ENCODE data around the gene ACACB. TPM values are rescaled to one million over a fixed set of nuclear protein-coding genes. Genes with fewer than 3 reads are reported as not detected.

Gene ACACB
- total RNA-seq, 1 experiment from 2014 or later = 21.7 TPM

DNA sequence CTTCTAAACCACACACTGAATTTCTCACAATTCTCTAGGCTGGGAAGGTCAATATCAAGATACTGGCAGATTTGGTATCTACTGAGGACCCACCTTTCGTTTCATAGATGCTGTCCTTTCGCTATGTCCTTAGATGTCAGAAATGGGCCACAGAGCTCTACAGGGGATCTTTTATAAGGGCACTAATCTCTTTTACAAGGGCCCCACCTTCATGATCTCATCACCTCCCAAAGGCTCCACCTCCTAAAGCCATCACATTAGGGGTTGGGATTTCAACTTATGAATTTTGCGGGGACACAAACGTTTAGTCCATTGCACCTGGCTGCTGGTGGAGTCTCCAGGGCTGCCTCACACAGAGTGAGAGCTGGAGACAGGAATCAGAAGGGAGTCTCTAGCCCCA lies 79.9 kb downstream of the ACACB start:
- Histone ChIP-seq H3K27ac (ENCODE audit: low read length) (no peak overlapping the region), H3K9me2 (replicated peaks; ENCODE audit: low read length) (no peaks in the 10 kb centered on the region), H2AFZ (ENCODE audit: low read length) (no peak overlapping the region), H3K36me3 (ENCODE audit: low read depth, low read length) (peaks cover 17% of the 10 kb centered on the region), H3F3A (ENCODE audit: low read length, unreplicated experiment) (peaks cover 8% of the 10 kb centered on the region), H4K20me1 (ENCODE audit: low read length) (no peaks in the 10 kb centered on the region), H3K9me3 (ENCODE audit: low read length) (no peaks in the 10 kb centered on the region), H3K4me3 (ENCODE audit: low read length) (no peak overlapping the region), H3K4me1 (ENCODE audit: insufficient read depth, low read length) (peaks cover 42% of the 10 kb centered on the region), H3K79me2 (ENCODE audit: low read length) (no peaks in the 10 kb centered on the region), H3K9ac (ENCODE audit: low read length) (no peak overlapping the region), H3K4me2 (ENCODE audit: low read length) (no peak overlapping the region), H3K27me3 (ENCODE audit: low read length) (no peaks in the 10 kb centered on the region)
- ChIA-PET POLR2A (ENCODE audit: unreplicated experiment) (no interaction called here), CTCF (no interaction called here)
- no TSS peak for BruUV-seq (replicated peaks)
- no peak for ATAC-seq
- no peak for DNase-seq
- TF ChIP-seq EZH2 (IDR thresholded peaks at IDR 0.05; ENCODE audit: low read length, unreplicated experiment) (no peak), EZH2phosphoT487 (IDR thresholded peaks at IDR 0.05; ENCODE audit: borderline replicate concordance, low read length) (no peak)
- TF ChIP-seq, protein P1, sequence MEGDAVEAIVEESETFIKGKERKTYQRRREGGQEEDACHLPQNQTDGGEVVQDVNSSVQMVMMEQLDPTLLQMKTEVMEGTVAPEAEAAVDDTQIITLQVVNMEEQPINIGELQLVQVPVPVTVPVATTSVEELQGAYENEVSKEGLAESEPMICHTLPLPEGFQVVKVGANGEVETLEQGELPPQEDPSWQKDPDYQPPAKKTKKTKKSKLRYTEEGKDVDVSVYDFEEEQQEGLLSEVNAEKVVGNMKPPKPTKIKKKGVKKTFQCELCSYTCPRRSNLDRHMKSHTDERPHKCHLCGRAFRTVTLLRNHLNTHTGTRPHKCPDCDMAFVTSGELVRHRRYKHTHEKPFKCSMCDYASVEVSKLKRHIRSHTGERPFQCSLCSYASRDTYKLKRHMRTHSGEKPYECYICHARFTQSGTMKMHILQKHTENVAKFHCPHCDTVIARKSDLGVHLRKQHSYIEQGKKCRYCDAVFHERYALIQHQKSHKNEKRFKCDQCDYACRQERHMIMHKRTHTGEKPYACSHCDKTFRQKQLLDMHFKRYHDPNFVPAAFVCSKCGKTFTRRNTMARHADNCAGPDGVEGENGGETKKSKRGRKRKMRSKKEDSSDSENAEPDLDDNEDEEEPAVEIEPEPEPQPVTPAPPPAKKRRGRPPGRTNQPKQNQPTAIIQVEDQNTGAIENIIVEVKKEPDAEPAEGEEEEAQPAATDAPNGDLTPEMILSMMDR (conservative IDR thresholded peaks at IDR 0.05; ENCODE audit: low read depth, low read length) = no peak
- intact Hi-C loops (cut with micrococcal nuclease) = no loop called here

DNA sequence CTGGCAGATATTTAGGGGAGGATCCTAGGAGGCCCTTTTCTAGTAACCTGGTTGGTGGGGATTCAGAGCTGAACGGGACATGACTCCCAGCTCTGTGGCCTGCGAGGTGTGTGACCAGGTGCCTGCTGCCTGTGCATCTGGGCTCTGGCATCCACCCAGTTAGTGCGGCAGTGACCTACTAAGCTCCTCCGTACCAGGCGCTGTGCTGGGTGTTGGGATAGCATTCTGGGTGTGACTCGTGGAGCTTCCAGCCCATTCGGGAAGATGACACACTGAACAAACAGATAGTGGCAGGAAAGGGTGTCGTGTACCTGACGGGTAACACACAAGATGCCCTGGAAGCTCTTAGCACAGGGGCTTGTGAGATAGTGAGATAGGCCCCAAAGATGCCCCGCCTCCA lies 80.9 kb downstream of the ACACB start:
- Histone ChIP-seq H3K9ac (ENCODE audit: low read length) (0 out of 2 replicates have a peak overlapping the region, but pooled peaks have one; percentile 1), H3K4me3 (ENCODE audit: low read length) (no peak overlapping the region), H3K9me3 (ENCODE audit: low read length) (no peaks in the 10 kb centered on the region), H3K4me1 (ENCODE audit: insufficient read depth, low read length) (peaks cover 33% of the 10 kb centered on the region), H2AFZ (ENCODE audit: low read length) (peak overlapping the region; percentile 31), H3K36me3 (ENCODE audit: low read depth, low read length) (peaks cover 17% of the 10 kb centered on the region), H3K4me2 (ENCODE audit: low read length) (peak overlapping the region; percentile 57), H3F3A (ENCODE audit: low read length, unreplicated experiment) (peaks cover 3% of the 10 kb centered on the region), H3K27me3 (ENCODE audit: low read length) (no peaks in the 10 kb centered on the region), H3K27ac (ENCODE audit: low read length) (peak overlapping the region; percentile 60), H4K20me1 (ENCODE audit: low read length) (no peaks in the 10 kb centered on the region), H3K79me2 (ENCODE audit: low read length) (no peaks in the 10 kb centered on the region), H3K9me2 (replicated peaks; ENCODE audit: low read length) (no peaks in the 10 kb centered on the region)
- TF ChIP-seq EZH2 (IDR thresholded peaks at IDR 0.05; ENCODE audit: low read length, unreplicated experiment) = no peak
- TF ChIP-seq, protein P1 (conservative IDR thresholded peaks at IDR 0.05; ENCODE audit: low read depth, low read length) = no peak
- TF ChIP-seq EZH2phosphoT487 (IDR thresholded peaks at IDR 0.05; ENCODE audit: borderline replicate concordance, low read length) = no peak
- ATAC-seq (peak; percentile 91), DNase-seq (peak; percentile 96)
- BruUV-seq (replicated peaks) = no TSS peak
- ChIA-PET POLR2A (ENCODE audit: unreplicated experiment) (interaction anchor here (0.5 kb wide), 2 partner anchors 42 to 927 kb away, joined by 3 read pairs; partner anchors contain the start of gene IFT81), CTCF (no interaction called here)
- intact Hi-C loops (cut with micrococcal nuclease) = no loop called here

DNA sequence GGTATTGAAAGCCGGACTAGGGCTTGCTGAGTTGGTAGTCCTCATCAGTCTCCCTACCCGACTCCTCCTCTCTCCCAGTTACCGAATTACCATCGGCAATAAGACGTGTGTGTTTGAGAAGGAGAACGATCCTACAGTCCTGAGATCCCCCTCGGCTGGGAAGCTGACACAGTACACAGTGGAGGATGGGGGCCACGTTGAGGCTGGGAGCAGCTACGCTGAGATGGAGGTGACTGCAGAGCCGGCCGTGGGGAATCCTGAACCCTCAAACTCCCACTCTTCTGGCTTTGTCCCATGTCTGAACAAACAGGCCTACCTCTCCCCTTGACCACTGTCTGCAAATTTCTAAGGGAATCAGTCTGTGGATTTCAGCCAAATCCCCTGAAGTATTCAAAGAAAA lies 82.9 kb downstream of the ACACB start:
- Histone ChIP-seq H4K20me1 (ENCODE audit: low read length) (no peaks in the 10 kb centered on the region), H2AFZ (ENCODE audit: low read length) (no peak overlapping the region), H3K9me3 (ENCODE audit: low read length) (no peaks in the 10 kb centered on the region), H3K27me3 (ENCODE audit: low read length) (no peaks in the 10 kb centered on the region), H3K4me3 (ENCODE audit: low read length) (no peak overlapping the region), H3K9me2 (replicated peaks; ENCODE audit: low read length) (no peaks in the 10 kb centered on the region), H3K27ac (ENCODE audit: low read length) (no peak overlapping the region), H3K4me2 (ENCODE audit: low read length) (no peak overlapping the region), H3K79me2 (ENCODE audit: low read length) (no peaks in the 10 kb centered on the region), H3K36me3 (ENCODE audit: low read depth, low read length) (peaks cover 14% of the 10 kb centered on the region; the same call in 1 of the 2 replicates), H3F3A (ENCODE audit: low read length, unreplicated experiment) (no peaks in the 10 kb centered on the region), H3K4me1 (ENCODE audit: insufficient read depth, low read length) (peaks cover 18% of the 10 kb centered on the region), H3K9ac (ENCODE audit: low read length) (no peak overlapping the region)
- no peak for TF ChIP-seq EZH2phosphoT487 (IDR thresholded peaks at IDR 0.05; ENCODE audit: borderline replicate concordance, low read length)
- no peak for TF ChIP-seq EZH2 (IDR thresholded peaks at IDR 0.05; ENCODE audit: low read length, unreplicated experiment)
- TF ChIP-seq, protein P1 (conservative IDR thresholded peaks at IDR 0.05; ENCODE audit: low read depth, low read length) = no peak
- BruUV-seq (replicated peaks) = no TSS peak
- intact Hi-C loops (cut with micrococcal nuclease) = no loop called here
- ChIA-PET CTCF (no interaction called here), POLR2A (ENCODE audit: unreplicated experiment) (no interaction called here)
- ATAC-seq (no peak), DNase-seq (no peak)
